HepG2 (cell line): ENCODE data around the gene RIPK1. TPM values are rescaled to one million over a fixed set of nuclear protein-coding genes. Genes with fewer than 3 reads are reported as not detected.

Experiments
- ATAC-seq: fragments of 200-7000 bp; cut with Tn5 transposase; 3 replicates; pipeline ENCODE4 v1.9.1; 2020; ENCODE audit warnings: mild to moderate bottlenecking, moderate library complexity
- BruUV-seq: library from RNA; stranded (reverse); fragments of 400-500 nt; replicated peaks from 2 replicates; lab custom pipeline; 2021; lab: Mats Ljungman, UMichigan
- CTCF ChIA-PET: fragments of 300-600 bp; formaldehyde crosslinking; extraction: SDS; loops from one replicate; lab custom pipeline; 2021; ENCODE audit warnings: low total read pairs, inconsistent platforms, low intra/inter-chr PET ratio; lab: Yijun Ruan, JAX
- POLR2A ChIA-PET: fragments of 350-600 bp; sonication (Branson Sonifier 250); formaldehyde crosslinking; loops from one replicate; lab custom pipeline; 2020; ENCODE audit warnings: antibody characterized with exemption, inconsistent platforms; lab: Yijun Ruan, JAX
- DNase-seq: peaks from one replicate; pipeline ENCODE4 v3.0.0-alpha.2; 2015; ENCODE audit warnings: low spot score
- FAIRE-seq: peaks from 3 replicates; lab custom pipeline; 2011; peaks lifted over from hg19 to GRCh38; lab: Jason Lieb, UNC
- H2AFZ ChIP-seq: one replicate; pipeline ENCODE4 v1.6.1; 2011; ENCODE audit warnings: low read length, inconsistent platforms
- H3K27ac ChIP-seq: fragments of 300-600 bp; 3 replicates; pipeline ENCODE4 v1.8.0; 2011; ENCODE audit warnings: mixed run types, mild to moderate bottlenecking, mixed read lengths, low read length, inconsistent platforms; ENCODE audit not compliant: insufficient read depth; ENCODE audit errors: extremely low read length
- H3K27me3 ChIP-seq, 2 experiments: fragments of 200-600 bp in 1 of 2; 2 replicates in 1 of 2; 3 replicates in 1 of 2; pipeline versions ENCODE4 v1.6.0 to v1.8.0; 2011; ENCODE audit warnings: low read length in 2 of 2, mild to moderate bottlenecking in 2 of 2, moderate library complexity in 2 of 2, inconsistent platforms in 1 of 2; ENCODE audit not compliant: insufficient read depth in 2 of 2, control insufficient read depth in 1 of 2
- H3K36me3 ChIP-seq, 2 experiments: fragments of 200-600 bp in 1 of 2; replicated peaks in 1 of 2; 2 replicates in 1 of 2; 3 replicates in 1 of 2; pipeline versions ENCODE4 v1.5.1 to v1.8.0; 2011; ENCODE audit warnings: low read length in 2 of 2, inconsistent platforms in 1 of 2; ENCODE audit not compliant: insufficient read depth in 2 of 2, control insufficient read depth in 1 of 2
- H3K4me1 ChIP-seq: 2 replicates; pipeline ENCODE4 v1.5.1; 2012; ENCODE audit warnings: low read length, inconsistent platforms; ENCODE audit not compliant: insufficient read depth
- H3K4me2 ChIP-seq: 2 replicates; pipeline ENCODE4 v1.6.0; 2011; ENCODE audit warnings: low read depth, low read length, inconsistent platforms
- H3K4me3 ChIP-seq, 3 experiments: fragments of 200-600 bp in 1 of 3; sonication (generic), shearing (Covaris generic) in 1 of 3; replicated peaks in 1 of 3; 2 replicates each; pipeline ENCODE4 v1.5.1; 2011 to 2016; ENCODE audit warnings: low read length in 3 of 3, inconsistent platforms in 2 of 3, low read depth in 2 of 3, mild to moderate bottlenecking in 2 of 3, control low read depth in 1 of 3, mixed read lengths in 1 of 3; ENCODE audit not compliant: insufficient read depth in 1 of 3
- H3K79me2 ChIP-seq: one replicate; pipeline ENCODE4 v1.6.1; 2011; ENCODE audit warnings: low read length, inconsistent platforms; ENCODE audit not compliant: insufficient read depth
- H3K9ac ChIP-seq: 2 replicates; pipeline ENCODE4 v1.6.0; 2011; ENCODE audit warnings: mild to moderate bottlenecking, low read depth, low read length, inconsistent platforms; ENCODE audit not compliant: insufficient read depth
- H3K9me3 ChIP-seq: 2 replicates; pipeline ENCODE4 v1.5.1; 2012; ENCODE audit warnings: mild to moderate bottlenecking, low read length
- H4K20me1 ChIP-seq: 2 replicates; pipeline ENCODE4 v1.6.0; 2011; ENCODE audit warnings: inconsistent platforms, mild to moderate bottlenecking, low read length, moderate library complexity; ENCODE audit not compliant: insufficient read depth
- AGO2 ChIP-seq: fragments of 200-400 bp; formaldehyde crosslinking; optimal IDR thresholded peaks from 2 replicates; pipeline ENCODE3; 2017; ENCODE audit warnings: mild to moderate bottlenecking, low read depth, low read length, moderate library complexity
- SMC3 ChIP-seq: IDR thresholded peaks from 2 replicates; pipeline ENCODE4 v1.6.1; 2011; ENCODE audit warnings: low read length, improper control_type of control experiment
- SRSF9 ChIP-seq: fragments of 200-400 bp; formaldehyde crosslinking; IDR thresholded peaks from 2 replicates; pipeline ENCODE4 v1.6.1; 2018; ENCODE audit warnings: borderline replicate concordance, mild to moderate bottlenecking, low read depth, low read length; ENCODE audit not compliant: insufficient read depth, poor library complexity, severe bottlenecking
- STAG1 ChIP-seq: sonication (generic); formaldehyde crosslinking; IDR thresholded peaks from 2 replicates; pipeline ENCODE4 v1.4.0; 2020; ENCODE audit warnings: missing genetic modification reagents
- TCF7 ChIP-seq: sonication (generic); IDR thresholded peaks from 2 replicates; pipeline ENCODE4 v1.6.1; 2016; ENCODE audit warnings: antibody characterized with exemption, low read depth
- TP53 ChIP-seq: sonication (generic); formaldehyde crosslinking; conservative IDR thresholded peaks from 2 replicates; pipeline ENCODE4 v1.4.0; 2020; ENCODE audit warnings: missing genetic modification reagents
- ZNF644 ChIP-seq: IDR thresholded peaks from 2 replicates; pipeline ENCODE4 v1.6.1; 2016; ENCODE audit warnings: low read depth
- WGBS: methylation state at CpG from one replicate; pipeline ENCODE4 v1.1.6; 2017; ENCODE audit warnings: low lambda C conversion rate; 5-methylcytosine and 5-hydroxymethylcytosine counted together
- in situ Hi-C: cut with HindIII; loops from 2 replicates; pipeline ENCODE4 v1.10.0; 2017; ENCODE audit warnings: low pct_unique_long_range_greater_than_20kb; ENCODE audit not compliant: extremely low pct_ligation_motif_present
- intact Hi-C: fragments of 100-400 bp; cut with micrococcal nuclease; formaldehyde crosslinking; loops from one replicate; pipeline ENCODE4 v1.10.0; 2022; ENCODE audit not compliant: unreplicated experiment
- polyA plus RNA-seq, 8 experiments: library from polyadenylated mRNA; depleted of rRNA in 3 of 8; stranded (reverse) in 7 of 8; unstranded in 1 of 8; fragments of >200 nt; fragmentation: Illumina TruSeq in 4 of 8; extraction: Trizol in 4 of 8; gene quantifications; 2 replicates each; pipeline versions ENCODE4 v1.2.1 to v1.2.3, GENCODE V29; 2011 to 2016; ENCODE audit warnings: low read depth in 4 of 8, missing spikeins in 1 of 8, mixed read lengths in 1 of 8; ENCODE audit not compliant: insufficient read depth in 1 of 8
- total RNA-seq, 5 experiments: library from RNA; depleted of rRNA; stranded (reverse); fragments of >200 nt; fragmentation: Illumina TruSeq; extraction: Trizol; gene quantifications; 2 replicates each; pipeline ENCODE4 v1.2.3, GENCODE V29; 2016; ENCODE audit warnings: low read depth in 1 of 5
- TF ChIP-seq, protein P1 (sequence below): sonication (generic); formaldehyde crosslinking; IDR thresholded peaks from 2 replicates; pipeline ENCODE4 v1.5.1; 2020; ENCODE audit warnings: missing genetic modification reagents, mild to moderate bottlenecking, borderline replicate concordance
- TF ChIP-seq, protein P2 (sequence below): sonication (generic); formaldehyde crosslinking; IDR thresholded peaks from 2 replicates; pipeline ENCODE4 v1.5.0; 2020; ENCODE audit warnings: mild to moderate bottlenecking, missing genetic modification reagents, moderate library complexity
- TF ChIP-seq, protein P3 (sequence below): sonication (generic); formaldehyde crosslinking; IDR thresholded peaks from 2 replicates; pipeline ENCODE4 v1.5.1; 2020; ENCODE audit warnings: missing genetic modification reagents, mild to moderate bottlenecking, borderline replicate concordance

The RIPK1 gene
- total and polyA plus RNA-seq, 2 of the 13 experiments (the other 11 are each of a cell fraction or from before 2014, with no cell fraction given), result 9.0 to 10.3 TPM

DNA sequence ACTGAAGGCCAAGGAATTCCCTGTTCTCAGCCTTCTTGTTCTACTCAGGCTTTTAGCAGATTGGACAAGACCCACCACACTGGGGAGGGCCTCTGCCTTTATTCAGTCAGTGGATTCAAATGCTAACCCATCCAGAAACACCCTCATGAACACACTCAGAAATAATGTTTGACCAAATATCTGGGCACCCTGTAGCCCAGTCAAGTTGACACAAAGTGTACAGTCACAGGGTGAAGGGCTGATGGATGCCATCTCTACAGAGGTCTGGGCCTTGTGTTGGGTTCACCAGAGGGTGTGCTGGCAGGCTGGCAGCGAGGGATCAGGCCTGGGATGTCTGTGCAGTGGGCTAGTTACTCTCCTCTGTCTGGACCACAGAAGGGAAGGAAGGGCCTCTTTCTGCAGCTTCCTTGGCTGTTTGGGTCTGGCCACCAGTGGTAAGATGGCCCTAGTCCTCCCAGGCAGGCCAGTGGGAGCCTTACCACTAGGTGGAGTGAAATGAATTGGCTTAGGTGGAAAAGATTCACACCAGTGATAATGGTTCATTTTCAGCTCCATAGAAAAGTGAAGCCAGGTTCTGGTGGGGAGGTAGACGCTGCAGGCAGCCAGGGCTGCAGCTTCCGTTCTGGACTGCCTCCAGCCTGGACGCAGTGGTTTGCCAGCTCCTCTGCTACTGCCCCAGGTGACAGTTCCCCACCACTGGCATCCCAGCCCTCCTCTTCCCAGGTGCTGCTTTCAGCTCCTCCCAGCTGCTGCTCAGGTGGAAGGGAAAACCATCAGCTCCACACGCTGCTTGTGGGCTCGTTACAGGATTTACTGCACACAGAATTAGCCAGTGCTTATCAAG, 79.8 kb downstream of the RIPK1 start:
- Histone ChIP-seq H3K36me3 (peaks cover 9 to 35% of the 10 kb centered on the region in 2 experiments), H3K79me2 (no peaks in the 10 kb centered on the region), H4K20me1 (no peaks in the 10 kb centered on the region), H3K27ac (no peak overlapping the region)
- in situ Hi-C loops, result no loop called here
- no peak for DNase-seq
- CTCF ChIA-PET, result no interaction called here
- 96% methylated on average over 6 of the region's 6 CpGs for WGBS
- no TSS peak for BruUV-seq
- peak; percentile 43 for ATAC-seq
- TF ChIP-seq, protein P1, sequence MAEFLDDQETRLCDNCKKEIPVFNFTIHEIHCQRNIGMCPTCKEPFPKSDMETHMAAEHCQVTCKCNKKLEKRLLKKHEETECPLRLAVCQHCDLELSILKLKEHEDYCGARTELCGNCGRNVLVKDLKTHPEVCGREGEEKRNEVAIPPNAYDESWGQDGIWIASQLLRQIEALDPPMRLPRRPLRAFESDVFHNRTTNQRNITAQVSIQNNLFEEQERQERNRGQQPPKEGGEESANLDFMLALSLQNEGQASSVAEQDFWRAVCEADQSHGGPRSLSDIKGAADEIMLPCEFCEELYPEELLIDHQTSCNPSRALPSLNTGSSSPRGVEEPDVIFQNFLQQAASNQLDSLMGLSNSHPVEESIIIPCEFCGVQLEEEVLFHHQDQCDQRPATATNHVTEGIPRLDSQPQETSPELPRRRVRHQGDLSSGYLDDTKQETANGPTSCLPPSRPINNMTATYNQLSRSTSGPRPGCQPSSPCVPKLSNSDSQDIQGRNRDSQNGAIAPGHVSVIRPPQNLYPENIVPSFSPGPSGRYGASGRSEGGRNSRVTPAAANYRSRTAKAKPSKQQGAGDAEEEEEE (CRISPR knock-in tag), result no peak
- peak; percentile 20; the same call in 1 of the 2 replicates for TF ChIP-seq SMC3
- peak; percentile 25; the same call in 1 of the 2 replicates for TF ChIP-seq STAG1 (CRISPR knock-in tag)
- TF ChIP-seq AGO2, result peak; percentile 23
- TF ChIP-seq, protein P2, sequence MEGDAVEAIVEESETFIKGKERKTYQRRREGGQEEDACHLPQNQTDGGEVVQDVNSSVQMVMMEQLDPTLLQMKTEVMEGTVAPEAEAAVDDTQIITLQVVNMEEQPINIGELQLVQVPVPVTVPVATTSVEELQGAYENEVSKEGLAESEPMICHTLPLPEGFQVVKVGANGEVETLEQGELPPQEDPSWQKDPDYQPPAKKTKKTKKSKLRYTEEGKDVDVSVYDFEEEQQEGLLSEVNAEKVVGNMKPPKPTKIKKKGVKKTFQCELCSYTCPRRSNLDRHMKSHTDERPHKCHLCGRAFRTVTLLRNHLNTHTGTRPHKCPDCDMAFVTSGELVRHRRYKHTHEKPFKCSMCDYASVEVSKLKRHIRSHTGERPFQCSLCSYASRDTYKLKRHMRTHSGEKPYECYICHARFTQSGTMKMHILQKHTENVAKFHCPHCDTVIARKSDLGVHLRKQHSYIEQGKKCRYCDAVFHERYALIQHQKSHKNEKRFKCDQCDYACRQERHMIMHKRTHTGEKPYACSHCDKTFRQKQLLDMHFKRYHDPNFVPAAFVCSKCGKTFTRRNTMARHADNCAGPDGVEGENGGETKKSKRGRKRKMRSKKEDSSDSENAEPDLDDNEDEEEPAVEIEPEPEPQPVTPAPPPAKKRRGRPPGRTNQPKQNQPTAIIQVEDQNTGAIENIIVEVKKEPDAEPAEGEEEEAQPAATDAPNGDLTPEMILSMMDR (CRISPR knock-in tag), result peak; percentile 21; the same call in 1 of the 2 replicates
- no peak for TF ChIP-seq TCF7
- TF ChIP-seq, protein P3, sequence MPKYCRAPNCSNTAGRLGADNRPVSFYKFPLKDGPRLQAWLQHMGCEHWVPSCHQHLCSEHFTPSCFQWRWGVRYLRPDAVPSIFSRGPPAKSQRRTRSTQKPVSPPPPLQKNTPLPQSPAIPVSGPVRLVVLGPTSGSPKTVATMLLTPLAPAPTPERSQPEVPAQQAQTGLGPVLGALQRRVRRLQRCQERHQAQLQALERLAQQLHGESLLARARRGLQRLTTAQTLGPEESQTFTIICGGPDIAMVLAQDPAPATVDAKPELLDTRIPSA, result no peak
- TF ChIP-seq SRSF9, result no peak
- TF ChIP-seq TP53 (CRISPR knock-in tag), result no peak
- 0 out of 2 replicates have a peak, but pooled peaks have one; percentile 28 for TF ChIP-seq ZNF644 (CRISPR knock-in tag)
- TF ChIP-seq, all 625 proteins: peak for 5
- Histone ChIP-seq H3K4me1 (no peaks in the 10 kb centered on the region), H2AFZ (no peak overlapping the region), H3K9me3 (no peaks in the 10 kb centered on the region), H3K4me3 (no peak overlapping the region), H3K9ac (no peak overlapping the region), H3K4me2 (no peak overlapping the region), H3K27me3 (no peaks in the 10 kb centered on the region)
- no peak for FAIRE-seq
- POLR2A ChIA-PET, result interaction anchor here (0.8 to 1.8 kb wide), 4 partner anchors 9 to 14 kb away, joined by 3 to 6 read pairs (median 4); partner anchors contain the start of gene TUBB2A
- intact Hi-C loops, result no loop called here
